HL-60 (cell line): ENCODE results near the gene NOS1AP.

Experiments
- DNase-seq, 2 experiments: peaks; one replicate each; pipeline ENCODE4 v3.0.0-alpha.2; 2010 to 2020; ENCODE audit warnings: low read depth in 1 of 2, low spot score in 1 of 2
- H3K27ac ChIP-seq: fragments of 250-450 bp; sonication (Bioruptor Pico); replicated peaks from 2 replicates; pipeline ENCODE4 v1.5.1; 2020; ENCODE audit warnings: mild to moderate bottlenecking, moderate library complexity
- H3K27me3 ChIP-seq: fragments of 250-450 bp; sonication (Bioruptor Pico); 2 replicates; pipeline ENCODE4 v1.5.1; 2021; ENCODE audit warnings: mild to moderate bottlenecking, moderate library complexity; ENCODE audit not compliant: insufficient read depth, poor library complexity, severe bottlenecking
- H3K4me3 ChIP-seq: replicated peaks from 2 replicates; pipeline ENCODE4 v1.5.1; 2011; ENCODE audit warnings: mild to moderate bottlenecking, control low read depth, low read length; ENCODE audit not compliant: insufficient read depth
- GABPA ChIP-seq: IDR thresholded peaks from 2 replicates; pipeline ENCODE4 v1.6.1; 2012; ENCODE audit warnings: low read depth
- POLR2AphosphoS5 ChIP-seq: IDR thresholded peaks from 2 replicates; pipeline ENCODE4 v1.6.1; 2012; ENCODE audit warnings: low read depth
- SPI1 ChIP-seq: IDR thresholded peaks from 2 replicates; pipeline ENCODE4 v1.6.1; 2012; ENCODE audit warnings: low read depth, mild to moderate bottlenecking, borderline replicate concordance
- TF ChIP-seq, protein P1 (sequence below): IDR thresholded peaks from one replicate; pipeline ENCODE4 v1.5.1; 2011; ENCODE audit warnings: low read length, control low read depth, inconsistent platforms; ENCODE audit not compliant: insufficient read depth
- TF ChIP-seq, protein P2 (sequence below): IDR thresholded peaks from 2 replicates; pipeline ENCODE4 v1.6.1; 2012; ENCODE audit warnings: low read depth; ENCODE audit not compliant: insufficient replicate concordance

Gene NOS1AP

DNA sequence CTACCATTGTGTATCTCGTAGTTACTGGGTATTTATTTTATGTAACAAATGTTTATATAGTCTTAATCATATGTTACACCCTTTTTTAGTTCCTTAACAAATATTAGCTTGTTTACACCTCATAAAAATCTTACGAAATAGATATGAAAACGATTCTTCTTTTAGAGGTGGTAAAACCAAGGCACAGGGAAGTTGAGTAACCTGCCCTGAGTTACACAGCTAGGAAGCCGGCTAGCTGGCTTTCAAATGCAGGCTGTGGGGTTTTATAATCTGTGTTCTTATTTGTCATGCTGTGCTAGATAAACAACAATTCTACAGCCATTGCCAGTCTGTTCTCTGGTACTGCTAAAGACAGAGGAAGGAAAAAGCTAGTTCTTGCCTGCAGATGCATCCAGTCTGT lies 109.6 kb downstream of the NOS1AP start:
- no peak overlapping the region for H3K4me3 ChIP-seq
- TF ChIP-seq, protein P1, sequence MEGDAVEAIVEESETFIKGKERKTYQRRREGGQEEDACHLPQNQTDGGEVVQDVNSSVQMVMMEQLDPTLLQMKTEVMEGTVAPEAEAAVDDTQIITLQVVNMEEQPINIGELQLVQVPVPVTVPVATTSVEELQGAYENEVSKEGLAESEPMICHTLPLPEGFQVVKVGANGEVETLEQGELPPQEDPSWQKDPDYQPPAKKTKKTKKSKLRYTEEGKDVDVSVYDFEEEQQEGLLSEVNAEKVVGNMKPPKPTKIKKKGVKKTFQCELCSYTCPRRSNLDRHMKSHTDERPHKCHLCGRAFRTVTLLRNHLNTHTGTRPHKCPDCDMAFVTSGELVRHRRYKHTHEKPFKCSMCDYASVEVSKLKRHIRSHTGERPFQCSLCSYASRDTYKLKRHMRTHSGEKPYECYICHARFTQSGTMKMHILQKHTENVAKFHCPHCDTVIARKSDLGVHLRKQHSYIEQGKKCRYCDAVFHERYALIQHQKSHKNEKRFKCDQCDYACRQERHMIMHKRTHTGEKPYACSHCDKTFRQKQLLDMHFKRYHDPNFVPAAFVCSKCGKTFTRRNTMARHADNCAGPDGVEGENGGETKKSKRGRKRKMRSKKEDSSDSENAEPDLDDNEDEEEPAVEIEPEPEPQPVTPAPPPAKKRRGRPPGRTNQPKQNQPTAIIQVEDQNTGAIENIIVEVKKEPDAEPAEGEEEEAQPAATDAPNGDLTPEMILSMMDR, result no peak
- TF ChIP-seq SPI1 (no peak), POLR2AphosphoS5 (no peak), GABPA (no peak)
- TF ChIP-seq, protein P2, sequence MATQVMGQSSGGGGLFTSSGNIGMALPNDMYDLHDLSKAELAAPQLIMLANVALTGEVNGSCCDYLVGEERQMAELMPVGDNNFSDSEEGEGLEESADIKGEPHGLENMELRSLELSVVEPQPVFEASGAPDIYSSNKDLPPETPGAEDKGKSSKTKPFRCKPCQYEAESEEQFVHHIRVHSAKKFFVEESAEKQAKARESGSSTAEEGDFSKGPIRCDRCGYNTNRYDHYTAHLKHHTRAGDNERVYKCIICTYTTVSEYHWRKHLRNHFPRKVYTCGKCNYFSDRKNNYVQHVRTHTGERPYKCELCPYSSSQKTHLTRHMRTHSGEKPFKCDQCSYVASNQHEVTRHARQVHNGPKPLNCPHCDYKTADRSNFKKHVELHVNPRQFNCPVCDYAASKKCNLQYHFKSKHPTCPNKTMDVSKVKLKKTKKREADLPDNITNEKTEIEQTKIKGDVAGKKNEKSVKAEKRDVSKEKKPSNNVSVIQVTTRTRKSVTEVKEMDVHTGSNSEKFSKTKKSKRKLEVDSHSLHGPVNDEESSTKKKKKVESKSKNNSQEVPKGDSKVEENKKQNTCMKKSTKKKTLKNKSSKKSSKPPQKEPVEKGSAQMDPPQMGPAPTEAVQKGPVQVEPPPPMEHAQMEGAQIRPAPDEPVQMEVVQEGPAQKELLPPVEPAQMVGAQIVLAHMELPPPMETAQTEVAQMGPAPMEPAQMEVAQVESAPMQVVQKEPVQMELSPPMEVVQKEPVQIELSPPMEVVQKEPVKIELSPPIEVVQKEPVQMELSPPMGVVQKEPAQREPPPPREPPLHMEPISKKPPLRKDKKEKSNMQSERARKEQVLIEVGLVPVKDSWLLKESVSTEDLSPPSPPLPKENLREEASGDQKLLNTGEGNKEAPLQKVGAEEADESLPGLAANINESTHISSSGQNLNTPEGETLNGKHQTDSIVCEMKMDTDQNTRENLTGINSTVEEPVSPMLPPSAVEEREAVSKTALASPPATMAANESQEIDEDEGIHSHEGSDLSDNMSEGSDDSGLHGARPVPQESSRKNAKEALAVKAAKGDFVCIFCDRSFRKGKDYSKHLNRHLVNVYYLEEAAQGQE, result no peak
- peaks cover 4% of the 10 kb centered on the region for H3K27me3 ChIP-seq
- DNase-seq, result no peak
- no peak overlapping the region for H3K27ac ChIP-seq

DNA sequence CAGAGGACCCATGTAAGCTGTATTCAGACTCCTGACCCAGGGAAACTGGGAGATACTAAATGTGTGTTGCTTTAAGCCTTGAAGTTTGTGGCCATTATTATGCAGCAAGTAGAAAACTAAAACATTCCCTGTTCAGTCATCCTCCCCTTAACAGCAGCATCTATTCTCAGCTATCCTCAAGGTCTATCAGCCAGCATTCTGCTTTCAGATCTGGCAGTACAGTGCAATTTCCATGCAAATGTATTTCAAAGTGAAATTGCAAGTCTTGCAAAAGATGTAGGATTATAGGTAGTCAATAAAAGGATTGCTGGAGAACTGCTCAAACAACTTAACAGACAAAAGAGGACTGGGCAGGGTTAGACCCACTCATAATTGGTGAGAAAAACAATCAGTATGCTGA lies 111.3 kb downstream of the NOS1AP start:
- H3K27ac ChIP-seq, result no peak overlapping the region
- H3K4me3 ChIP-seq, result no peak overlapping the region
- TF ChIP-seq SPI1, result no peak
- DNase-seq, result no peak
- peaks cover 4% of the 10 kb centered on the region for H3K27me3 ChIP-seq

DNA sequence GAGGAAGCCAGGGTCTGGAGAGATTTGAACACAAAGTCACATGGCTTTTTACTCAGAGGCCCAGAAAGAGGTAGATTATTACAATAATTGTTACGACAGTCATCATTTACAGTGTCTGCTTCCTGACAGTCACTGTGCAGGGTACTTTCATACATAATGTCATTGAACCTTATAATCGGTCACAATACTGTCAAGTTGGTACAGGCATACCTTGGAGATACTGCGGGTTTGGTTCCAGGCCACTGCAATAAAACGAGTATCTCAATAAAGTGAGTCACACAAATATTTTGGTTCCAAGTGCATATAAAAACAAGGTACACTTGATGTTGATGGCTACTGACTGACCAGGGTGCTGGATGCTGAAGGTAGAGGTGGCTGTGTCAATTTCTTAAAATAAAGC lies 112.6 kb downstream of the NOS1AP start:
- Histone ChIP-seq H3K27me3 (peaks cover 4% of the 10 kb centered on the region), H3K4me3 (no peak overlapping the region), H3K27ac (no peak overlapping the region)
- TF ChIP-seq, protein P2, result no peak
- no peak for TF ChIP-seq SPI1
- no peak for TF ChIP-seq GABPA
- TF ChIP-seq POLR2AphosphoS5, result no peak
- TF ChIP-seq, protein P1, result no peak
- DNase-seq, result no peak

DNA sequence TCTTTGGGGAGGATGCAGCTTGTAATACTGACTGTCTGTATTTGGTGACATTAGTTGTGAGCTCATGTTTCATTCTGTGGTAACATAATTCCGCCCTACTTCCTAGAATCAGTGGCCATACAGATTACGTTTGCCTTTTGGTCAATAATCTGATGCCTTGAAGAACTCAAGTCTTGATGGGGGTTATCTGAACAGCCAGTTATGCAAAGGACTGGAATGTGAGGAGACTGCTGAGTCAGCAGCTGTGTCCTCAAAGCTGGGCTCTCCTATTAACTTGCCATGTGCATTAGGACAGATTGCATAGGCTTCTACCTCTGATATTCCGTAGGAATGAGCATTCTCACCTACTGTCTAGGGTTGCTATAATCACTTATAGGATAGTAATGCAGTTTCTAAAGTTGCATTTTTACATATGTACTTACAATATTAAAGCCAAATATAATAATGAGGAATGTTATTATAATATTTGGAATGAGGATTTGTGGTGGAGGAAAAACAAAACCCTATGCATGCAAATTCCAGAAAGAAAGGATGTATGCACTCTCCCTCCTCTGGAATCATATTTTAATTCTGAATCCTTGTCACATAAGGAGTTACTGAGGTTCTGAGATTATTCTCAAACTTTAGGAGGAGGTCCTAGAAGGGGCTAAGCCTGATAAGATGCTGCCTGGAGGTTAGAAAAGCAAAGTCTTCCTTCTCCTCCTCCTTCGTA lies 116.0 kb downstream of the NOS1AP start:
- TF ChIP-seq GABPA (no peak), POLR2AphosphoS5 (no peak)
- no peak overlapping the region for H3K27ac ChIP-seq
- H3K27me3 ChIP-seq, result peaks cover 4% of the 10 kb centered on the region
- no peak for DNase-seq
- no peak overlapping the region for H3K4me3 ChIP-seq

DNA sequence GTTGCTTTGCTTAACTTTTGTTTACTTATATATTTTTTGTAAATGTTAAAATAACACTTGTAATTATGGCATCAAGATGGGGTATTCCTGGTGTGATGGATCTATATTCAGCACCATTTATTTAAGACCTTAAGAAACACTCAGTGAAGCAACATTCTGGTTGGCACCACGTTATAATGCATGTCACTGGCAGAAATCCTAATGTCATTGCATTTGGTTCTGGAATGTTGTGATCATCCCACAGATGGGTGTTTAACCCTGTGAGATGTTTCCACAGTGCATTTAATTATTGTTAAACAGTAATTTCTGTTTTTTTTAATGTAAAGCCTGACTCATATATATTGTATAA lies 116.5 kb downstream of the NOS1AP start:
- Histone ChIP-seq H3K27ac (no peak overlapping the region), H3K27me3 (peaks cover 2% of the 10 kb centered on the region), H3K4me3 (no peak overlapping the region)
- no peak for DNase-seq
- TF ChIP-seq, protein P1, result no peak
- TF ChIP-seq, protein P2, result no peak
- TF ChIP-seq SPI1, result no peak
- TF ChIP-seq POLR2AphosphoS5, result no peak
- no peak for TF ChIP-seq GABPA
